AG20443 (cell line): ENCODE measurements around the gene DAZL.

Source experiments
- DNase-seq: peaks from one replicate; pipeline ENCODE4 v3.0.0; 2012; ENCODE audit warnings: low spot score, mixed read lengths

Gene DAZL

GRCh38 chr3:16595778-16596177, 9.4 kb downstream of the DAZL start:
- DNase-seq, result no peak

DNA sequence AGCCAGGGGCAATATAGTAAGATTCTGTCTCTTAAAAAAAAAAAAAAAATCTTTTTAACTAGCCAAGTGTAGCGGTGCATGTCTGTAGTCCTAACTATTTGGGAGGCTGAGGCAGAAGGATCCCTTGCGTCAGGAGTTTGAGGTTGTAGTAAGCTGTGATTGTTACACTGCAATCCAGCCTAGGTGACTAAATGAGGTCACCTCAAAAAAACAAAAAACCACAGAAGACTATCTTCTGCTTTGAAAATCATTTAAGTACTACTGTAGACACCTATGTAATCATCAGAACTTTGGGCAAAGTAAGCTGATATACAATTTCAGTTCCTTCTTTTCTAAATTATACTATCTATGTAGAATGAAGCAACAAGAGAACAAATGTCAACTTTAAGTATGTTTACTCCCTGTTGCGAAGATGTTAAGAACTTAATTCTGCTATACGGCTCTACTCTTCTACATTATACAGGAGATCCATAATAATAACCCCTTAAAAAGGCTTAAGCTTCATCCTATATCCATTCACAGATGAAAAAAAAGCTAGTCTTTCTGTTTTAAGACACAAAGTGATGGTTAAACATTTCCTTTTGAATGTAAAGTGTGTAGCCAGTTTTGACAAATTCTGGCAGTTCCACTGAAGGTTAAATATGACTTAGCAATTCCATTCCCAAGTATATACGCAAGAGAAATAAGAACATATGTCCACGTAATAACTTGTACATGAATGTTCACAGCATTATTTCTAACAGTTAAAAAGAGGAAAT, 15.2 kb downstream of the DAZL start:
- no peak for DNase-seq

- no peak for DNase-seq
Measured at GRCh38 chr3:16589120-16589519, 16.1 kb downstream of the DAZL start.

DNA sequence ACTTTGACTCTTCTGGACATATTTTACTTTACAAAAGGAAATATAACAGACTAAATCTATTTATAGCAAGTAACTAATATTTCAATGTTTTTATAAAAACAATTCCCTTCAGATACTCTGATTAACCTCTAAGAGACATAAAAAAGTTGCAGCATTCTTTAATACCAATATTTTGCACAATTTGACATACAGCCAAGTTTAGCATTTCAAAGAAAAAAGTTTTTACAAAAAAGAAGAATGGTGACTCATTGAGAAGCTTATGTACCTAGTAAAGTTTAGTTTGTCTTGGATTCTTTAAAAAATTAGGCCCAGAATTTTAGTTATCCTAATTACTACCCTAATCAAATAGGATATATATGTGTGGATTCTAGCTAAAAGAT, 17.6 kb downstream of the DAZL start:
- no peak for DNase-seq

- DNase-seq, result no peak
Measured at GRCh38 chr3:16587047-16587680, 18.1 kb downstream of the DAZL start.

DNA sequence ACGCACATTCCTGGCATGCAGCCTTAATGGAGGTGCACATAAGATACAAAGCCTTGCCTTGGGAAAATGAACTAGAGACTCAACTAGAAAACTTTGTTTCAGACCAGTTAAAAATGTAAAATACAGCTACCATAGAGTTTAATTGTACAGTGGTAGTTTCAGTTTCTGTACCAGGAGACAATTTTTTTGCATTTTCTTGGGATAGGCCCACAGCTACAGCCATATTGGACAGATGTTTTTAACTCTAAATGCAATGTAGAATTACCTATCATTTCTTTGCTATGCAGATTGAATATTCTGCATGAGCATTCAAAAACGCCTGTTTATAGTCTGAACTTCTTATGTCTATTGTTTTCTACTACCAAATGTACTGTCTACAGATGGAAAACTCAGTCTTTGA, 20.3 kb downstream of the DAZL start:
- DNase-seq, result no peak

DNA sequence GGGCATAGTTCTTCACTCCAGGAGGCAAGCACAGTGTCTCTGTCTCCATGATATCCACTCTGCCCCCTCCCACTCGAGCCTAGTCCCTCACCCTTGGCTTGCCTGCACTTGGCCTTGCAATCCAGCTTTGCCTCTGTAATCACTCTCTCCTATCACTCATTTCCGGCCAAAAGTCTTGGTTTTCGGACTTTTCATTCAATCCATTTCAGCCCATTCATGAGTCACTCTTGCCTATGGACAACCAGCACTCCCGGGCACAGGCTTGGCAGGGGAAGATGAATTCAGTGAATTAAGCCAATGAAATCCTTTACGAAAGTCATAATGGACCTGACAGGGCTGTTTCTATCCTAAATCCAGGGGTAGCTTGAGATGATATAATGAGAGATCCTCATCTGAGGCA, 21.7 kb downstream of the DAZL start:
- DNase-seq, result no peak

DNA sequence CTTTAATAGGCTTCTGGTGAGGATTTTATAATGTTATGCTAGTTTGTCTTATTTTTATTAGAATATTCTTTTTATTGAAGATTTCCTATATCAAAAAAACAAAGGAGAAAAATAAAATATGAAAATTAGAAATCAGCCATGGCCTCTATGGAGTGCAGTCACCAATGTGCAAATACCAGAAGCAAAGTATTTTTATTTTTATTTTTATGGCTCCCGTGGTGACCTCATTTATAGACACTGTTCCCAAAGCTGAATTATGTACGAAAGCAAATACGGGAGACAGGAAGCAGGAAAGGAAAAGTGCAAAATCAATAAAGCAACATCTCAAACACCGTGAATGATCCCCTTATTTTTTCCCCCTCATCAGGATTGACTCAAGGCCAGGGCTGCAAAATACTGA, 35.1 kb downstream of the DAZL start:
- DNase-seq, result no peak

- DNase-seq, result no peak
Measured at GRCh38 chr3:16568532-16568931, 36.7 kb downstream of the DAZL start.

DNA sequence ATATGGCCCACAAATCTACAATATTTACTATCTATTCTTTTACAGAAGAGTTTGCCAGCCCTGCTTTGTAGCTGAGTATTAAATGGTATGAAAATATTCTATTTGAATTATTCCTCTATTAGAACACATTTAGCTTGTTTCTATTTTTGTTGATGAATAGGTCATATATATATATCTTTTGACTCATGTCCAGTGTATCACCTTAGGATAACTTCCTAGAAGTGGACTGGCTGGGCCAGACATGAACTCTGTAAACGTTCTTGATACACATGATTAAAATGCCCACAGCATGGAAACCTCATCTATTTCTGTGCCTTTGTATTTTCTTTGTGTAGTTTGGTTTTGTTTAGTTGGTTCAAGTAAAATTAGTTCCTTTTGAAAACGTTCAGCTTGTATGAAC, 37.1 kb downstream of the DAZL start:
- no peak for DNase-seq

GRCh38 chr3:16559653-16560365, 45.4 kb downstream of the DAZL start:
- DNase-seq, result no peak

DNA sequence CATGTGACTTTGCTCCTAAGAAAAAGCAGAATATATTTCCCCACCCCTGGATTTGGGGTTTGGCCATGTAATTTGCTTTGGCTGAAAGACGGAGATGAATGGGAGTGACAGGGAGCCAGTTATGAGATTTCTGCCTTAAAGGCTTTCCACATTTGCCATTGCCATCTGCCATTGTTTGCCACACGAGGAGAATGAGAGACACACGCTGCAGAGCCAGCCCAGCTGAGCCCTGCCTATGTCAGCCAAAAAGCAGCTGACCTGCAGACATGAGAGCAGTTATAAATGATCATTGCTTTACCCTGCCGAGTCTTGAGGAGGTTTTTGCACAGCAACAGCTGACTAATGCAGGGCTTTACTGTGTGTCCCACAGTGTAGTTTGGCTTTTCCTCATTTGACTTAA, 51.1 kb downstream of the DAZL start:
- DNase-seq, result no peak

DNA sequence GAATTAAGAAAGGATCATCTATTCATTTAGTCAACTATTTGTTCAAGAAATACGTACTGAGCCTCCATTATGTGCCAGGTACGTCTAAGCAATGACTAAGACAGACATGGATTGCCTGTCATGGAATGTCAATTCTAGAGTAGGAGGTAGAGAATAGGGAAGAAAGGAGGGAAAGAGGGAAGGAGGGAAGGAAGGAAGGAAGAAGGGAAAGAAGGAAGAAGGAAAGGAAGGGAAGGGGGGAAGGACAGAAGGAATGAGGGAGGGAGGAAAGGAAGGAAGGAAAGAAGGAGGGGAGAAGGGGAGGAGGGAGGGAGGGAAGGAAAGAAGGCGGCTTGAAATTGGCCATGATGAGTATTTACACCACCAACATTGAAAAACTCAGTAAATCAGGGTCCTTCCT, 52.5 kb downstream of the DAZL start:
- DNase-seq, result no peak

DNA sequence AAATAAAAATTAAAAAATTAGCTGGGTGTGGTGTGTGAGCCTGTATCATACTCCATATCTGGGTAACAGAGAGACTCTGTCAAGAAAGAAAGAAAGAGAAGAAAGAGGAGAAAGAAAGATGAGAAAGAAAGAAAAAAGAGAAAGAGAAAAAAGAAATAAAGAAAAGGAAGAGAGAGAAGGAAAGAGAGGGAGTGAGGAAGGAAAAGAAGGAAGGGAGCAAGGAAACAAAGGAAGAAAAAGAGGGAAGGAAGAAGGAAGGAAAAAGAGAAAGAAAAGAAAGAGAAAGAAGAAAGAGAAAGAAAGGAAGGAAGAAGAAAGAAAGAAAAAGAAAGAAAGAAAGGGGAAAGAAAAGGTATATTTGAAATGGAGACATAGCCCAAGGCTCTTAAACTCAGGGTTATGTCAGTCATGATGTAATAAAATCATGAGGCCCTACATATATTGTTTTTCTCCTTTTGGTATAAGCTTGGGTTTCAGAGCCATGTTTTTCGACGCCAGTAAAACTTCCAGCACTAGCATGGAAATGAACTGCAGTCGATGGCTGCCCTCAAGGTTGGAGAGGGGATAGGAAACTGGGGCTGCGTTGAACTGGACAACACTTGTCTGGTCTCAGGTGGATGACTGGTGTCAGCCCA, 53.8 kb downstream of the DAZL start:
- no peak for DNase-seq

DNA sequence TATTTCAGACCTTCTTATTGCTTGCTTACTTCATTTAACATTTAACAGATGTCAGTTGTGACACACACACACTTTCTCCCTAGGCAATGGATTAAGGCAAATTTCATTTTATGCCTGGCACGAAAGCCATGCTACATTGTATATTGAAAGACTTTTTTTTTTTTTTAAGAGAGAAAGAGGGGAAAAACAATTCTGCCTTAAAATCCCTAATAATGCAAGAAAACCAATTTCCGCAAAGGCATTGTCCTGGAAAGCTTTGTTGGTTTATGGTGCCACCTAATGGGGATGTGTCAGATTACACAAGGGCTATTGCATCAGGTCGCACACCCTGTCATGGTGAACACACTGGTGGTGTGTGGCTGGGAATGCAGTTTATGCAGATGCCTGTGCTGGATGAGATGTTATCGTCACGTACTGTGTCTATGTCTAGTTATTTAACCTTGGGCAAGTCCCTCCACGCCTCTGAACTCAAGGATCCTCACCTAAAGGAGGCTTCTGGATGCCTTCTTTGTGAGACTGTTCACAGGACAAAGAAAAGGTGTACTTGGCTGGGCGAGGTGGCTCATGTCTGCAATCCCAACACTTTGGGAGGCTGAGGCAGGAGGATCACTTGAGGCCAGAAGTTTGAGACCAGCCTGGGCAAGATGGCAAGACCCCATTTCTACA, 54.4 kb downstream of the DAZL start:
- DNase-seq, result peak; percentile 86

- no peak for DNase-seq
Measured at GRCh38 chr3:16550305-16550675, 54.9 kb downstream of the DAZL start.

DNA sequence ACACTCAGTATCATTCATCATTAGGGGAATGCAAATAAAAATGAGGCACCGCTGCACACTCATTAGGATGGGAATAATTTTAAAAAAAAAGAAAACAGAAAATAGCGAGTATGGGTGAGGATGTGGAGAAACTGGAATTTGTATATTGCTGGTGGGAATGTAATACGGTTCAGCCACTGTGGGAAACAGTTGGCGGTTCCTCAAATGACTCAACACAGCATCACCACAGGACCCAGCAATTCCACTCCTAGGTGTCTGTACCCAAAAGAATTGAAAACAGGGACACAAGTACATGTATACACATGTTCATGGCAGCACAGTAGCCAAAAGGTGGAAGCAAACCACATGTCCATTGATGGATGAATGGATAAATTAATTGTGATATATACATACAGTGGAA, 56.5 kb downstream of the DAZL start:
- peak; percentile 20 for DNase-seq

- no peak for DNase-seq
Measured at GRCh38 chr3:16547561-16548357, 57.5 kb downstream of the DAZL start.

GRCh38 chr3:16546186-16547010, 58.8 kb downstream of the DAZL start:
- DNase-seq, result no peak

- no peak for DNase-seq
Measured at GRCh38 chr3:16545413-16546185, 59.6 kb downstream of the DAZL start.
